Stimulated activated CD8-positive, alpha-beta memory T cell treated with anti-CD3 and anti-CD28 coated beads, Interleukin-12 subunit alpha, Interleukin-12 subunit beta, amount 100 ng/mL, for 4 hours (primary cell): ENCODE results near the gene FMOD.
A peak's percentile ranks its signal among the peaks of the same experiment; 100 is the strongest.
"Not testable (repeated sequence)": the region's sequence is repeated elsewhere in the genome, so short reads cannot be mapped to it uniquely, and the experiment has no call there.

ENCODE experiments used
- DNase-seq: peaks from one replicate; pipeline ENCODE4 v3.0.0-alpha.2; 2020; ENCODE audit warnings: low read depth

Gene FMOD

DNA sequence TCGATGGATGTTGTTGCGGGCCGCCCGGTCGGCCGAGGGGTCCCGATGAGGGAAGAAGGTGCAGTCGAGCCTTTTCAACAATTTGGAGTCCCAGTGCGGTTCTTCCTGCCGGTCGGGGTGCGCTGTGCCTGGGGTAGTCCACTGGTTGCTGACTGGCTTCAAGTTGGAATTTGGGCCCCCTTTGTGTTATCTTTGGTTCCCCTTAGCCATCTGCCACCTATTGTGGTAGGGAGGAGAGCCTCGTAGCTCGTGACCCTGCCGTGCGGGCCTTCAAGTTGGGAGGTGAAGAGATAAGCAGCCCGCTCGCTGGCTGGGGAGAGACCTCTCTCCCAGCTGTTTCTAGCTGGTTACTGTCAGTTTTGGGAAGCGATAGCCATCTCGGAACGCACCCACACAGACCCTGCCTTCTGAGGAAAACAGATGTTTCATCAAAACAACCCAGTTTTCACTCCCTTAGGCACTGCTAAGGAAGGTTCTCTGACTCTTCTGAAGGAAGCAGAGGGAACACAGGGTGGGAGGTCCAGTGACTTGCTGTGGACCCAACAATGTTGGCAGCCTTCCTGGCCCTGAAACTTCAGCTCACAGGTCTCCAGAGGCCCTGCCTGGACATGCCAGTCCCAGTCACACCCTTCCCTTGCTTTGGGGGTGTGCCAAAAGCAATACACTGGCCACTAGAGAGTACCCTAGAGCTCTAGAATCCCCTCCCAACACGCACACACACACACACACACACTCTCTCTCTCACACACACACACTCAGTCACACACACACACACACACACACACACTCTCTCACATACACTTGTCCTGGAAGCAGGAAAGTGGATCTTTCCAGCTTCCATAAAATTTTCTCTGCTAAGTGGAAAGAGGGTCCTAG lies 44.6 kb downstream of the FMOD start:
- DNase-seq = no peak

DNA sequence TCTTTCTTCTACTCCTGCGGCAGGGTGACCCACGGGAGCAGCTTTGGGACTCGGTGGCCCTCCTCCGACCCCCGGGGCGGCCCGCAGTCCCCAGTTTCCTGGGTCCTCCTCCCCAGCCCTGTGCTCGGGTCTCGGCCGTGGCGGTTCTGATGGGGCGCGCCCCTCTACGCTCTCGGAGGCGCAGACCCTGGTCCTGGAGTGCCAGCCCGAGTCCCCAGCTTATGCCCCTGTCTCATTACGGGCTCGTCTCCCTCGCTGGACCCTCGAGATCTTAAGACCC lies 45.2 kb downstream of the FMOD start:
- DNase-seq = no peak

DNA sequence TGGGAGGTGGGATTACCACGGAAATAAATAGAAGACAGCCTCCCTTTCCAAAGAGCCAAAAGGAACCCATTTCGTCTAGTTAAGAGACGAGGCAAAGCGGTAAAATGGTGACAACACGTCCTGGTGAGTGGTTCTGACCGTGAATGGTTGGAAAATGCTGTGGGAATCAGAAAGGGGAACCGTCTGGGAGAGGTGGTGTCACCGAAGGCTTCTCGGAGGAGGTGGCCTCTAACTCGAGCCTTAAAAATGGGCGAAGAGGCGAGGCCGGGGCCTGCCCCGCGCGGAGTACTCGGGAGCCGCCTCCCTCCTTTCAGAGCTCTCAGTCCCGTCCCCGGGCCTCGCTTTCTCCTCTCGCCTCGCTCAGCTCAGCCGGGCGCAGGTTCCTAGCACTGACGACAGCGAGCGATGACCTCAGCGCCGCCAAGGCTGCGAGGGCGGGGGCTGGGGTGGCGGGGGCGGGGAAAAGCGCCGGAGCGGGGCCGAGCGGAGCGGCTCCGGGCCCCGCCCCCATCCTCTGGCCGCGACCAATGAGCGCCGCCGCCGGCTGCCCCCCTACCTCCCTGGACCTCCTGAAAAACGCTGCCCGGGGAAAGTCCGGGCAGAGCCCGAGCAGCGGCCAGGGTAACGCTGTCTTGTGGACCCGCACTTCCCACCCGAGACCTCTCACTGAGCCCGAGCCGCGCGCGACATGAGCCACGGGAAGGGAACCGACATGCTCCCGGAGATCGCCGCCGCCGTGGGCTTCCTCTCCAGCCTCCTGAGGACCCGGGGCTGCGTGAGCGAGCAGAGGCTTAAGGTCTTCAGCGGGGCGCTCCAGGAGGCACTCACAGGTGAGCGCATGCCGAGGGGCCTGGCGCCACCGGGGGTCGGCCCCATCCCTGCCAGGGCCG lies 45.8 kb downstream of the FMOD start, which contains the start of gene BTG2:
Gene BTG2, plus strand, starts transcription at position 601 of the 890 bp plus-strand sequence. Its CDS starts 88 bp downstream, at position 689.
- peak; percentile 89 for DNase-seq

DNA sequence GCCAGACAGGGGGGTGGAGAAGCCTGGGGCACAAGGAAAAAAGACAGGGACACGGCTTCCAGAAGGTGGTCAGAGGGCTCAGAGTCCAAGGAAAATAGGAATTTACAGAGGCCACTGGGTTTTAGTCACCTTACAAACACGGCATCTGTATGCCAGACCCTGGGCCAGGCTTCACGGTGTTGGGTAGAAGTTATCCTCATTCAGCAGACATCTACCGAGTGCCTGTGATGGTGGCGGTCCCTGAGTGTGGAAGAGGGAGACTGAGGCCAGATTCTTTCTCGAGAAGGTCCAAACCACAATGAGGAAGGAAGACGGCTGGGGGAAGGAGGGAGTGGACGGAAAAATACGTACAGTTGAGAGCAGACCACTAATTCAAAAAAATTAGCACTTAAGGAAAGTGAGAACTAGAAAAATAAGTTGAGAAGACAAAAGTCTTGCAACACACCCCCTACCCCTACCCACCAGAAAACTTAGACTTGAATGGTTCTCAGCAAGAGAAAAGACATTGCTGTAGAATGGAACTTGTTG lies 46.5 kb downstream of the FMOD start:
- no peak for DNase-seq

DNA sequence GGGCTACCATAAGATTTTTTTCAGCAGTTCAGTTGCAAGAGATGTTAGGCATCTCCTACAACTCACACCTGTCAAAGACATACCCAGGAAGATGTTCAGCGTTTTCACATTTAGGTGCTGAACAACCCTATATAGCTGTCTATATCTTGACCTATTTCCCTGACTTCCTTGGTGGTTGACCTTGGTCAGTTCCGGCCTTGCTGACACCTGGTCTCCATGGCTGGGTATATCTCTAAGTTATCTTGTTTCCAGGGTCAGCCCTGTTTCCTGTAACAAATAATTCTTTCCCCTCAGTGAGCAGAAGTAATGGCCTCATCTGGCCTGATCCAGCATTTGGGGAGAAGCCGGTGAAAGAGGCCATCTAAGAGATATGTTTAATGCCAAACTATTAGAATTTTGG lies 48.0 kb downstream of the FMOD start:
- DNase-seq = no peak

DNA sequence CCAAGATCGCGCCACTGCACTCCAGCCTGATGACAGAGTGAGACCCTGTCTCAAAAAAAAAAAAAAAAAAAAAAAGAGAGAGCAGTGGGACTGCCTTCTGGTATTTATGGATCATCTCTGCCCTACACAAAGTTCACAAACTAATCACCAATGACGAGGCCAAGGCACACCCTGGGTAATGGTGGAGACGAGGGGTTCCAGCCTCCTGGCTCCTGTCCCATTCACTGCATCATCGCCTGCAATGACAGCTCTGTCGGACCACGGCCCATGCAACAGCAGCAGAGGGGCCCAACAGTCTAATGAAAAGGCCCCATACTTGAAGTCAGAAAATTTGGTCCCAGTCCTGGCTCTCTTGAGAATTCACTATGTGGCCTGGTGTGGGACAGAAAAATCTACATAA lies 48.5 kb downstream of the FMOD start:
- no peak for DNase-seq

DNA sequence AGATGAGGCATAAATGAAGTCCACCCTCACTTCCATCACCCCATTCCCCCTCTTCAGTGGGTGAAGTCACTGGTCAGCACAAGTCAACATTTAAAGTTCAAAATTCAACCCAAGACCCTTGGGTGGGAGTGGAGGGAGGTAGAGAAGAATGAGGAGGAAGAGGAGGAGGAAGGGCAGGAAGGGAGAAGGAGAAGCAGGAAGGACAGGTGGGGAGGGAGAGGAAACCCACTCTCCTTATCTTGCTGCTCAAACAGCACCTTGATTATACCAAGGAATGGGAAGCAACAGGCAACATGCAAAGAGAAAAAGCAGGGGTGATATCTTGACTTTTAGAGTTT lies 49.6 kb downstream of the FMOD start:
- DNase-seq = no peak

DNA sequence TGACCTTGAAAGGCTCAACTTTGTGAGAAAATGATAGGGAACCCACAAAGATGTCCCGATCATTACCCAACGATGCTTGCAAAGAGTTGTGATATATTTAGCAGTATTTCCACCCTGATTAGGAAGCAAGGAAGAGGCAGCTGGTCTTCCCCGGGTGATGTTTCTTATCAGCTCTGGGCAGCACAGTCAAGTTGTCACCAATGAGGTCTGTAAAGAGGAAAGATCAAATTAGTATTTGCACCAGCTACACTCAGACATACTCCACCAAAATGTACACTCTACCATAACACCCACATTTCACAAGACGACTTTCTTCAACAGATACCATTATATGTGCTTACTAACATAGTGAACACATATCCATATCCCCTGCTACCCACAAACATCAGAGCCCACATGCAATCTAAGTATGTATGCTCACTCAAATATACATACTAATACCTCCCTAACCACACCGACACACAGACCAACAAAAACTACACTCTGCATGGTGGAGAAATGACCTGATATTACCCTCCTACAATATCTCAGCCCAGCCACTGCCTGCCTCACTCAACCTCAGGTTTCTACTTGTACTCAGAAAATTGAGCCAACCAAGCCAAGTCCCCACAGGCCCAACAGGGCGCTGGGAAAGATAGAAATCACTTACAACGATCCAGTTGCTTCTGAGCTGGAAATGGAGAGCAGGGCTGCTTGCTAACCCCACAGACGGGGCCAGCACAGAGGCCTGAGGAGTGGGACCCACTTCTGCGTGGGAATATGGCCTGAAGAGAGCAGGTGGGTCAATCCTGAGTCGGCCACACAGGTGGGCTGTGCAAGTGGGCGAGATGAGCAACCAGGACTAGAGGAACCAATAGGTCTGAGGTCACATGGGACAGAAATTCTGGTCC lies 50.2 kb downstream of the FMOD start:
- no peak for DNase-seq

DNA sequence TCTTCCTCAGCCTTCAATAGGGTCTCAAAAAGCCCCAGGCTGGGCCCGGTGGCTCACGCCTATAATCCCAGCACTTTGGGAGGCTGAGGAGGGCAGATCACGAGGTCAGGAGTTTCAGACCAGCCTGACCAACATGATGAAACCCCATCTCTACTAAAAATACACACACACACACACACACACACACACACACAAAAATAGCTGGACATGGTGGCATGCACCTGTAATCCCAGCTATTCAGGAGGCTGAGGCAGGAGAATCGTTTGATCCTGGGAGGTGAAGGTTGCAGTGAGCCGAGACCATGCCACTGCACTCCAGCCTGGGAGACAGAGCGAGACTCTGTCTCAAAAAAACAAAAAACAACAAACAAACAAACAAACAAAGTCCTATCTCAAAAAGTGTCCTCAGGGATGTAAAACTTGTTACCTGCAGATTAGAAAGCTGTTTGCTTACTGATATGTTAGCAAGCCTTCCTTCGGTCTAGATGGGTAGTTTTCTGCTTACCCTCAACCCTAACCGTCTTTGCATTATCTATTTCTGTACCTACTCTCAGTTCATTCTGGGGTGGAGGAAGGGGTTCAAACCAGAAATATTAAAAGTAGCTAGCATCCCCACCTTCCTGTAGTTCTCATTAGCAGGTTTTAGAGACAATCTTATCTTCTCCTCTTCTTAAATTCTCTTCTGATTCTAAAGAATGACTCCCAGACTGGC lies 51.0 kb downstream of the FMOD start:
- not testable (repeated sequence) for DNase-seq

DNA sequence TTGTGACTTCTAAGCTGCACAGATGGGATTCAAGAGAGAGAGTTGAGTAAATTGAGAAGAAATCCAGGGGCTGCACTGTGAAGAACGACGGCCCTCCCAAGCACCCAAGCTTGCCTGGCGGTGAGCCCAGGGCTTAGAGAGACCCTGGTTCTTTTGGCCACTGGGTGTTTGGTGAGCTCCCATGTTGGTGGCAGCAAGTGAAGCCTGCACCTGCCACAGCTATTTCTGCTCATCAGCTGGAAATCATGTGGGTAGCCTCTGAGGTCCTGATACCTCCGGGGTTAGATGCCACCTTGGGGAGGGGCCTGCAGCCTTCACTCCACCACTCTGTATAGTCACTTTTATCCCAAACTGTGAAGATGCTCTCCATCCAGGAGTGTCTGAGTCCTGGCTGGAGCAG lies 51.8 kb downstream of the FMOD start:
- DNase-seq = no peak

DNA sequence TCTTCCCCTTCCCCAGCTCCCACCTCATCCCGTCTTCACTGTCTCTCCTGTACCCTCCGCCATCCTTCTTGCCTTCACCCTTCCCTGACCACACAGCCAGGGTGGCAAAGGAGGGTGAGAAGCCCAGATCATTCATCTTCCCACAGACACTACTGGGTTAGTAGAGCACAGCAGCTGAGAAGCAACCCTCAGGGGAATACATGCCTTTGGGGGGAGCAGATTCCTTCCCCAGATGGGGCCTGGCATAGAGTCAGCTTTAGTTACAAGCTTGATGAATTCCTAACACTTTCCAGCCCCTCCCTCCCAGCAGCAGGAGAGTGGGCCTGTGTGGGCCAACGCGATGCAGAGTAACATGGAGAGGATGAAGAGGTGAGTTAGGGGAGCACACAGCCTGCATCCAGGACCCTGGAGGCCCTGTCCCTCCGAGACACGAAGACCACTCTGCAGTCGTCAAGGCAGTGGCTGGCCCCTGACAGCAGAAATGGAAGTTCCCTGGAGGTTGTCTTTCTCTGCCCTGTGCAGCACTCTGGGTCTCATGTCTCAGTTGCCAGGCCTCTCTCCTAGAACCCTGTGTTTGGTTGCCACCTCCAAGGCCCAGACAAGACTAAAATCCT lies 54.4 kb downstream of the FMOD start:
- DNase-seq = no peak

DNA sequence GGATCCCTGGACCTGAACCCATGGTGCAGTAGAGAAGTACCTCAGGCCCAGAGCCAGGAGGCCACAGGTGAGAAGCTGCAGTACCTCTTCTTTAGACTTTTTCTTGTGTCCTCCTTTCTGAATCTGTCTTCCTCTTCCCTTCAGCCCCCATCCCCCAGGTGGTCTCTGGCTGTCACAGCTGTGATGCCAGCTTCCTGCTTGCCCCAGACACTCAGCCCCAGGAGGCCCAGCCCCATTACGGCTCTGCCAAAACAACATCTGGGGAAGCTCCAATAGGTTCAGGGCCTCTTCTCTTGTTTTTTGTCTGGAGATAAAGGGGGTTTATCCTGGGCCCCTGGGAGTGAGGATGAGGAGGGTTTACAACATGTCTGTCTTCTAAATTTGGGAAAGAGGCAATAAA lies 55.1 kb downstream of the FMOD start:
- no peak for DNase-seq

DNA sequence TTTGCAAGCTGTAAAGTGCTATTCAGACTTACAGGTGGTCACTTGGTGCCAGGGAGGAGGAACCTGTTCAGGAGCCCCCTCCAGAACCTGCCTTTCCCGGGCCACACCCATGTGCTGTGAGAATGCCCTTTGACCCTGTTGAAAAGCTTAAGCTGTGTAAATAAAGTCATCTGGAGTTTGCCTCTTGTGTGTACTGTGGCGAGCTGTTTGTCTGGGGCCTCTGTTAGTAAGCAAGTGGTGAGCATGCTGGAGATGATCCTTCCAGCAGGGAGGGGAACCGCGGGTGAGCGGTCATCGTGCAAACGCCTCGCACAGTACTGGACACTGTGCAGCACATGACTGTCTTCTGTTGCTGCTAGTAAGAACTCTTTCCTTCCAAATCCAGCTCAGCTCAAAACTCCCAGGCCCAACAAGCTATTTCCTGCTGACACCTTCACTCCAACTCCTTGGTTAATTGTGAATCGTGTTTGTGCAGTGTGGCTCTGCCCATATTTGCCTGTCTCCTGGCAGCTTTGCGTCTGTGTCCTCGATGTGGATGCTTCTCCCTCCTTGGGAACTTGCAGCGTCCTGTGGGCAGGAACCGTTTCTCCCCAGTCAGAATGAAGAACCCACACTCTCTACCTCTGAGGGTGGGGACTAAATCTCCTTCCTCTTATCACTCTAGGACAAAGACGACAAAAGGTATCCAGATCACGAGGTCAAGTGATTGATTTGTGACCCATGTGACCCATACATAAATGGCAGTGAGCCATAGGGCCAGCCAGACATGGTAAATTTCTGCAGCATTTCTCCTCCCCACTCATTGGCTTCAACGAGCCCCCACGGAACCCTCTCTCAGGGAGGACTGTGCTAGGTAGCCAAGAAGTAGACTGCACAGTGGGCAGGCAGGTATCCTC lies 59.5 kb downstream of the FMOD start:
- DNase-seq = no peak
